SU-DHL-6 (cell line): Measurements from ENCODE around the gene SPRY1.

ENCODE experiments used
- CTCF ChIP-seq: fragments of 200-600 bp; sonication (generic); IDR thresholded peaks from one replicate; pipeline ENCODE4 v1.5.1; 2017; ENCODE audit warnings: antibody characterized with exemption, mild to moderate bottlenecking, low read length, moderate library complexity; ENCODE audit not compliant: insufficient read depth, poor library complexity, severe bottlenecking
- EZH2phosphoT487 ChIP-seq: fragments of 200-600 bp; sonication (generic), shearing (Covaris generic); conservative IDR thresholded peaks from 2 replicates; pipeline ENCODE4 v1.6.1; 2018; ENCODE audit warnings: mild to moderate bottlenecking, antibody characterized with exemption, low read length, moderate library complexity, mixed read lengths

GRCh38 chr4:123364906-123365305 is 31.7 kb upstream of the SPRY1 start:
- TF ChIP-seq CTCF (no peak), EZH2phosphoT487 (no peak)
